HCT116 (cell line): Measurements from ENCODE around the gene MSMB.

Experiments
- CTCF ChIP-seq, 3 experiments: fragments of 200-600 bp in 1 of 3; sonication (generic) in 1 of 3; IDR thresholded peaks in 2 of 3; conservative IDR thresholded peaks in 1 of 3; 2 replicates each; pipeline ENCODE4 v1.5.1; 2012 to 2017; ENCODE audit warnings: low read depth in 2 of 3, low read length in 2 of 3, antibody characterized with exemption in 1 of 3, borderline replicate concordance in 1 of 3, control low read depth in 1 of 3, mild to moderate bottlenecking in 1 of 3, mixed read lengths in 1 of 3, mixed run types in 1 of 3, moderate library complexity in 1 of 3; ENCODE audit not compliant: insufficient read depth in 1 of 3
- EZH2 ChIP-seq: fragments of 200-600 bp; sonication (generic); IDR thresholded peaks from 2 replicates; pipeline ENCODE4 v1.6.1; 2017; ENCODE audit warnings: antibody characterized with exemption, mixed run types
- FOSL1 ChIP-seq: IDR thresholded peaks from 2 replicates; pipeline ENCODE4 v1.6.1; 2012; ENCODE audit warnings: low read depth
- POLR2A ChIP-seq: IDR thresholded peaks from 2 replicates; pipeline ENCODE4 v1.7.0; 2011; ENCODE audit warnings: borderline replicate concordance; ENCODE audit not compliant: insufficient read depth, insufficient read length; ENCODE audit errors: extremely low read depth
- RAD21 ChIP-seq: IDR thresholded peaks from 2 replicates; pipeline ENCODE4 v1.6.1; 2012; ENCODE audit warnings: low read depth, mild to moderate bottlenecking
- REST ChIP-seq: IDR thresholded peaks from 2 replicates; pipeline ENCODE4 v1.6.1; 2012; ENCODE audit warnings: low read depth
- SRF ChIP-seq: IDR thresholded peaks from 2 replicates; pipeline ENCODE4 v1.6.1; 2012; ENCODE audit warnings: low read depth

GRCh38 chr10:46030091-46030937, 15.8 kb downstream of the MSMB start, which contains the start of gene NCOA4:
- TF ChIP-seq CTCF (IDR thresholded peaks at IDR 0.05 in 2 of 3, conservative IDR thresholded peaks at IDR 0.05 in 1 of 3; ENCODE audit: borderline replicate concordance in 1 of 3, insufficient read depth in 1 of 3, low read depth in 2 of 3, low read length in 2 of 3) (peak in 2 of 3 experiments; percentile 64 to 80; a peak in 4 of 6 replicates), POLR2A (no peak), REST (no peak), RAD21 (no peak), FOSL1 (no peak), EZH2 (no peak), SRF (no peak)
